ENCODE measurements around the gene BTF3. TPM values are rescaled to one million over a fixed set of nuclear protein-coding genes. Genes with fewer than 3 reads are reported as not detected.

The BTF3 gene
- total and polyA plus RNA-seq, 9 of the 15 experiments (the other 6 are each of a cell fraction or from before 2014, with no cell fraction given) = 534 to 1,637 (median 848) TPM

DNA sequence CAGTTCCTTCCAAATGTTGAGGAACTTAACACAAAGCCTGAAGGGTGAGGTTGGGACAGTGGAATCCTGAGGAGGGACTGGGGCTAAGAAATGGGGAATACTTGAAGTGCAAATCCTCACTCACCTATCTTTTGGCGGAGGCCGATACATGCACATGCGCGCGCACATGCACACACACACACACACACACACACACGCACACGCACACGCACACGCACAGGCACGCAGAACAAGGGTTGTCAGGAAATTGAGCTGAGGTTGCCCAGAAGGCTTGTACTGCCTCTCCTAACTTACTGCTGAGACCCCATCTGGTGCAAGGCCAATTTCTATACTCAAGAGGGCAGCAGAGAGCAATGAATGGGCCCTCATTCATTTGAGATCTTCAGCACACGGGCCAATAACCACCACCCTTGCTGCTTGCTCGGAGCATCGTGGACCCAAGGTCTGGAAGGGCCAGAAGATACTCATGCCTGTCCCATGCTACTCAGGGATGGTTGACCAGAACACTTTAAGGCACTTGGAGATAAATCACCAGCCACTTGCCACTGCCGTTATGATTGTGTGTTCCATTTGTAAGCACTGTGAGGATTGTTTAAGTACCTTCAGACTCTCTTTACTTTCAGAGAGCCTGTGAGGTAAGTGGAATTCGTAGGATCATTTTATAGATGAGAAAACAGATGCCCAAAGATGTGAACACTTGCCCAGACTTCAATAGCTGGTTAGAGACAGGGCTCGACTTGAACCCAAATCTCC lies 21.5 kb downstream of the BTF3 start (continued):
- TF ChIP-seq, protein P1, sequence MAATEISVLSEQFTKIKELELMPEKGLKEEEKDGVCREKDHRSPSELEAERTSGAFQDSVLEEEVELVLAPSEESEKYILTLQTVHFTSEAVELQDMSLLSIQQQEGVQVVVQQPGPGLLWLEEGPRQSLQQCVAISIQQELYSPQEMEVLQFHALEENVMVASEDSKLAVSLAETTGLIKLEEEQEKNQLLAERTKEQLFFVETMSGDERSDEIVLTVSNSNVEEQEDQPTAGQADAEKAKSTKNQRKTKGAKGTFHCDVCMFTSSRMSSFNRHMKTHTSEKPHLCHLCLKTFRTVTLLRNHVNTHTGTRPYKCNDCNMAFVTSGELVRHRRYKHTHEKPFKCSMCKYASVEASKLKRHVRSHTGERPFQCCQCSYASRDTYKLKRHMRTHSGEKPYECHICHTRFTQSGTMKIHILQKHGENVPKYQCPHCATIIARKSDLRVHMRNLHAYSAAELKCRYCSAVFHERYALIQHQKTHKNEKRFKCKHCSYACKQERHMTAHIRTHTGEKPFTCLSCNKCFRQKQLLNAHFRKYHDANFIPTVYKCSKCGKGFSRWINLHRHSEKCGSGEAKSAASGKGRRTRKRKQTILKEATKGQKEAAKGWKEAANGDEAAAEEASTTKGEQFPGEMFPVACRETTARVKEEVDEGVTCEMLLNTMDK (IDR thresholded peaks at IDR 0.05; ENCODE audit: borderline replicate concordance, insufficient read depth, low read depth, low read length, poor library complexity, severe bottlenecking) = no peak
- TF ChIP-seq STAG1 (CRISPR knock-in tag; IDR thresholded peaks at IDR 0.05; ENCODE audit: borderline replicate concordance) (peak; percentile 28; the same call in 1 of the 2 replicates), SETDB1 (IDR thresholded peaks at IDR 0.05; ENCODE audit: low read length) (no peak), BDP1 (IDR thresholded peaks at IDR 0.05; ENCODE audit: insufficient read depth, insufficient read length) (no peak), CTBP1 (IDR thresholded peaks at IDR 0.05; ENCODE audit: borderline replicate concordance) (peak; percentile 25; the same call in 1 of the 2 replicates)
- TF ChIP-seq, protein P2, sequence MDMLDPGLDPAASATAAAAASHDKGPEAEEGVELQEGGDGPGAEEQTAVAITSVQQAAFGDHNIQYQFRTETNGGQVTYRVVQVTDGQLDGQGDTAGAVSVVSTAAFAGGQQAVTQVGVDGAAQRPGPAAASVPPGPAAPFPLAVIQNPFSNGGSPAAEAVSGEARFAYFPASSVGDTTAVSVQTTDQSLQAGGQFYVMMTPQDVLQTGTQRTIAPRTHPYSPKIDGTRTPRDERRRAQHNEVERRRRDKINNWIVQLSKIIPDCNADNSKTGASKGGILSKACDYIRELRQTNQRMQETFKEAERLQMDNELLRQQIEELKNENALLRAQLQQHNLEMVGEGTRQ (CRISPR knock-in tag; IDR thresholded peaks at IDR 0.05) = no peak

DNA sequence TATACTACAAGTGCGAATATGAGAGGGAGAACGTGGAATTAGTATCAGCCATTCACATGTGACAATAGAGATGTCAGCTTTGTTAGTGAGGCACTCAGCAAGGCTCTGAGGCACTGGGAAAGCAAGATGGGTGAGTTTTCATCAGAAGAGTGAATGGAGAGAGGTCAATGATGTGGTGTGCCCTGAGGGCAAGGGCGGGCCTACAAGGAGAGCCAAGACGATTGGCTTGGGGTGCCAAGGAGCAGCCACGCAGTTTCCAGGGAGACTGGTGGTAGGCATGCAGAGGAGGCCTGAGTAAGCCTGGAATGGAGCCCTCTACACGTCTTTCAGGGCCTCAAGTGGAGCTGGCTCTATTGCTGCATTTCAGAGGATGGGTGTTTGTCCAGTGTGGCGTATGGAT lies 24.7 kb downstream of the BTF3 start:
- BruUV-seq (replicated peaks) = no TSS peak
- in situ Hi-C loops (cut with MboI) = no loop called here
- no peaks in the 10 kb centered on the region for H3K36me3 ChIP-seq (ENCODE audit: control insufficient read depth, insufficient read depth, low read length)
- H3K9me1 ChIP-seq (ENCODE audit: control insufficient read depth, insufficient read depth, low read length) = no peaks in the 10 kb centered on the region
- ATAC-seq (no peak), DNase-seq (ENCODE audit: extremely low read depth in 1 of 4, low spot score in 3 of 4) (no peak), FAIRE-seq (no peak)
- H2AFZ ChIP-seq (ENCODE audit: low read depth, low read length) = no peak overlapping the region
- ChIA-PET POLR2A (no interaction called here), CTCF (ENCODE audit: low intra/inter-chr PET ratio) (no interaction called here)
- intact Hi-C loops (cut with micrococcal nuclease) = no loop called here
- H3K79me2 ChIP-seq (ENCODE audit: control insufficient read depth, insufficient read depth, low read length) = no peaks in the 10 kb centered on the region
- WGBS (ENCODE audit: insufficient coverage, low coverage, missing lambda C conversion rate) = 7% methylated on average over 7 of the region's 7 CpGs
- H3K9ac ChIP-seq (ENCODE audit: insufficient read depth in 1 of 2, low read depth in 2 of 2, low read length in 2 of 2) = no peak overlapping the region
- H3K4me2 ChIP-seq (ENCODE audit: insufficient read depth, low read length) = no peak overlapping the region
- H3K27ac ChIP-seq (ENCODE audit: extremely low read depth, low read depth, low read length) = no peak overlapping the region
- no peak overlapping the region for H3K4me3 ChIP-seq
- peaks cover 7 to 22% of the 10 kb centered on the region in 2 experiments; a peak in 4 of 5 replicates for H3K27me3 ChIP-seq (ENCODE audit: control insufficient read depth in 2 of 2, insufficient read depth in 2 of 2, low read length in 2 of 2)
- no peaks in the 10 kb centered on the region for H4K20me1 ChIP-seq (replicated peaks; ENCODE audit: control insufficient read depth, insufficient read depth, low read length)
- H3K4me1 ChIP-seq (replicated peaks in 1 of 2; ENCODE audit: control insufficient read depth in 2 of 2, insufficient read depth in 2 of 2, low read length in 2 of 2) = peaks cover 0 to 2% of the 10 kb centered on the region in 2 experiments; a peak in 1 of 5 replicates
- H3K9me3 ChIP-seq (replicated peaks; ENCODE audit: control insufficient read depth, insufficient read depth, low read depth, low read length) = no peaks in the 10 kb centered on the region
- TF ChIP-seq RAD21 (CRISPR knock-in tag; conservative IDR thresholded peaks at IDR 0.05 in 1 of 2, IDR thresholded peaks at IDR 0.05 in 1 of 2) (no peak), HLTF (IDR thresholded peaks at IDR 0.05) (no peak), ZNF431 (CRISPR knock-in tag; IDR thresholded peaks at IDR 0.05) (no peak)
- TF ChIP-seq, protein P3, sequence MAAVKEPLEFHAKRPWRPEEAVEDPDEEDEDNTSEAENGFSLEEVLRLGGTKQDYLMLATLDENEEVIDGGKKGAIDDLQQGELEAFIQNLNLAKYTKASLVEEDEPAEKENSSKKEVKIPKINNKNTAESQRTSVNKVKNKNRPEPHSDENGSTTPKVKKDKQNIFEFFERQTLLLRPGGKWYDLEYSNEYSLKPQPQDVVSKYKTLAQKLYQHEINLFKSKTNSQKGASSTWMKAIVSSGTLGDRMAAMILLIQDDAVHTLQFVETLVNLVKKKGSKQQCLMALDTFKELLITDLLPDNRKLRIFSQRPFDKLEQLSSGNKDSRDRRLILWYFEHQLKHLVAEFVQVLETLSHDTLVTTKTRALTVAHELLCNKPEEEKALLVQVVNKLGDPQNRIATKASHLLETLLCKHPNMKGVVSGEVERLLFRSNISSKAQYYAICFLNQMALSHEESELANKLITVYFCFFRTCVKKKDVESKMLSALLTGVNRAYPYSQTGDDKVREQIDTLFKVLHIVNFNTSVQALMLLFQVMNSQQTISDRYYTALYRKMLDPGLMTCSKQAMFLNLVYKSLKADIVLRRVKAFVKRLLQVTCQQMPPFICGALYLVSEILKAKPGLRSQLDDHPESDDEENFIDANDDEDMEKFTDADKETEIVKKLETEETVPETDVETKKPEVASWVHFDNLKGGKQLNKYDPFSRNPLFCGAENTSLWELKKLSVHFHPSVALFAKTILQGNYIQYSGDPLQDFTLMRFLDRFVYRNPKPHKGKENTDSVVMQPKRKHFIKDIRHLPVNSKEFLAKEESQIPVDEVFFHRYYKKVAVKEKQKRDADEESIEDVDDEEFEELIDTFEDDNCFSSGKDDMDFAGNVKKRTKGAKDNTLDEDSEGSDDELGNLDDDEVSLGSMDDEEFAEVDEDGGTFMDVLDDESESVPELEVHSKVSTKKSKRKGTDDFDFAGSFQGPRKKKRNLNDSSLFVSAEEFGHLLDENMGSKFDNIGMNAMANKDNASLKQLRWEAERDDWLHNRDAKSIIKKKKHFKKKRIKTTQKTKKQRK (IDR thresholded peaks at IDR 0.05; ENCODE audit: borderline replicate concordance, low read depth, low read length) = no peak
- TF ChIP-seq, protein P4, sequence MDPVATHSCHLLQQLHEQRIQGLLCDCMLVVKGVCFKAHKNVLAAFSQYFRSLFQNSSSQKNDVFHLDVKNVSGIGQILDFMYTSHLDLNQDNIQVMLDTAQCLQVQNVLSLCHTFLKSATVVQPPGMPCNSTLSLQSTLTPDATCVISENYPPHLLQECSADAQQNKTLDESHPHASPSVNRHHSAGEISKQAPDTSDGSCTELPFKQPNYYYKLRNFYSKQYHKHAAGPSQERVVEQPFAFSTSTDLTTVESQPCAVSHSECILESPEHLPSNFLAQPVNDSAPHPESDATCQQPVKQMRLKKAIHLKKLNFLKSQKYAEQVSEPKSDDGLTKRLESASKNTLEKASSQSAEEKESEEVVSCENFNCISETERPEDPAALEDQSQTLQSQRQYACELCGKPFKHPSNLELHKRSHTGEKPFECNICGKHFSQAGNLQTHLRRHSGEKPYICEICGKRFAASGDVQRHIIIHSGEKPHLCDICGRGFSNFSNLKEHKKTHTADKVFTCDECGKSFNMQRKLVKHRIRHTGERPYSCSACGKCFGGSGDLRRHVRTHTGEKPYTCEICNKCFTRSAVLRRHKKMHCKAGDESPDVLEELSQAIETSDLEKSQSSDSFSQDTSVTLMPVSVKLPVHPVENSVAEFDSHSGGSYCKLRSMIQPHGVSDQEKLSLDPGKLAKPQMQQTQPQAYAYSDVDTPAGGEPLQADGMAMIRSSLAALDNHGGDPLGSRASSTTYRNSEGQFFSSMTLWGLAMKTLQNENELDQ (CRISPR knock-in tag; IDR thresholded peaks at IDR 0.05; ENCODE audit: borderline replicate concordance) = no peak
